AG09309 (cell line): Measurements from ENCODE around the gene CLCC1.
"Not testable (repeated sequence)": the region's sequence is repeated elsewhere in the genome, so short reads cannot be mapped to it uniquely, and the experiment has no call there.

Source experiments
- DNase-seq: peaks from one replicate; pipeline ENCODE4 v3.0.0-alpha.2; 2010; ENCODE audit warnings: low read depth
- H3K4me3 ChIP-seq: 2 replicates; pipeline ENCODE4 v1.5.1; 2011; ENCODE audit warnings: mild to moderate bottlenecking, low read depth, low read length, moderate library complexity; ENCODE audit not compliant: control insufficient read depth
- TF ChIP-seq, protein P1 (sequence below): IDR thresholded peaks from 2 replicates; pipeline ENCODE4 v1.5.1; 2011; ENCODE audit warnings: mild to moderate bottlenecking, low read depth, low read length, inconsistent platforms; ENCODE audit not compliant: insufficient read depth, control insufficient read depth; ENCODE audit errors: missing control alignments

Gene CLCC1, protein sequence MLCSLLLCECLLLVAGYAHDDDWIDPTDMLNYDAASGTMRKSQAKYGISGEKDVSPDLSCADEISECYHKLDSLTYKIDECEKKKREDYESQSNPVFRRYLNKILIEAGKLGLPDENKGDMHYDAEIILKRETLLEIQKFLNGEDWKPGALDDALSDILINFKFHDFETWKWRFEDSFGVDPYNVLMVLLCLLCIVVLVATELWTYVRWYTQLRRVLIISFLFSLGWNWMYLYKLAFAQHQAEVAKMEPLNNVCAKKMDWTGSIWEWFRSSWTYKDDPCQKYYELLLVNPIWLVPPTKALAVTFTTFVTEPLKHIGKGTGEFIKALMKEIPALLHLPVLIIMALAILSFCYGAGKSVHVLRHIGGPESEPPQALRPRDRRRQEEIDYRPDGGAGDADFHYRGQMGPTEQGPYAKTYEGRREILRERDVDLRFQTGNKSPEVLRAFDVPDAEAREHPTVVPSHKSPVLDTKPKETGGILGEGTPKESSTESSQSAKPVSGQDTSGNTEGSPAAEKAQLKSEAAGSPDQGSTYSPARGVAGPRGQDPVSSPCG

DNA sequence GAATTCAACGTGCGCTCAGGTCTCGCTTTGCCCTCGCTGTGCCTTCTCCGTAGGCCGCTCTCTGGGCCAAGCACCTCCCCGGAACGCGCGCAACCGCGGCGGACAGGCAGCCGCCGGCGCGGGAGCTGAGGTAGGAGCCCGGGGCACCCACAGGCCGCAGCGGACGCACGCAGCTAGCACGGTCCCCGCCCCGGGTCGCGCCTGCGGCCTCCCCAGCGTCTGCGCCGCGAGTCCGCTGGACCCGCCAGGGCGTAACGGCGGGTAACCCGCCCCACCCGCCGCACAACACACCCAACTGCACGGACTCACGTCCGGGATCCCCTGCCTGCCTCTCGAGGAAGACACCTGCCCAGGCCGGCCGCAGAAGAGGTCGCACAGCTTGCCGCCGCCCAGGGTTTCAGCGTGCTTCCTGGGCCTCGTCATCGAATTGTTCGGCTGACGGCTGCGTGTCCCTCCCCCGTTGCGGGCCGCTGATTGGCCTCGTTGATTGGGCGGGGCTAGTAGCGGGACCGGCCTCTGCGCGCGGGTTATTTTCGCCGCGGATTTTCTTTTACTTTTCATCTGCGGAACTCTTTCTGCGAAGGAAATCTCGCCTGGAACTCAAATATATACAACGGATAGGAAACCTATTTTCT, at the start of gene CLCC1:
Gene CLCC1, minus strand, starts transcription at position 433 of the 635 bp plus-strand sequence. CDS start 13,047 bp downstream, outside the sequence.
- TF ChIP-seq, protein P1, sequence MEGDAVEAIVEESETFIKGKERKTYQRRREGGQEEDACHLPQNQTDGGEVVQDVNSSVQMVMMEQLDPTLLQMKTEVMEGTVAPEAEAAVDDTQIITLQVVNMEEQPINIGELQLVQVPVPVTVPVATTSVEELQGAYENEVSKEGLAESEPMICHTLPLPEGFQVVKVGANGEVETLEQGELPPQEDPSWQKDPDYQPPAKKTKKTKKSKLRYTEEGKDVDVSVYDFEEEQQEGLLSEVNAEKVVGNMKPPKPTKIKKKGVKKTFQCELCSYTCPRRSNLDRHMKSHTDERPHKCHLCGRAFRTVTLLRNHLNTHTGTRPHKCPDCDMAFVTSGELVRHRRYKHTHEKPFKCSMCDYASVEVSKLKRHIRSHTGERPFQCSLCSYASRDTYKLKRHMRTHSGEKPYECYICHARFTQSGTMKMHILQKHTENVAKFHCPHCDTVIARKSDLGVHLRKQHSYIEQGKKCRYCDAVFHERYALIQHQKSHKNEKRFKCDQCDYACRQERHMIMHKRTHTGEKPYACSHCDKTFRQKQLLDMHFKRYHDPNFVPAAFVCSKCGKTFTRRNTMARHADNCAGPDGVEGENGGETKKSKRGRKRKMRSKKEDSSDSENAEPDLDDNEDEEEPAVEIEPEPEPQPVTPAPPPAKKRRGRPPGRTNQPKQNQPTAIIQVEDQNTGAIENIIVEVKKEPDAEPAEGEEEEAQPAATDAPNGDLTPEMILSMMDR: no peak
- peak; percentile 49 for DNase-seq
- peak within 1 kb of the TSS; percentile 68 for H3K4me3 ChIP-seq

DNA sequence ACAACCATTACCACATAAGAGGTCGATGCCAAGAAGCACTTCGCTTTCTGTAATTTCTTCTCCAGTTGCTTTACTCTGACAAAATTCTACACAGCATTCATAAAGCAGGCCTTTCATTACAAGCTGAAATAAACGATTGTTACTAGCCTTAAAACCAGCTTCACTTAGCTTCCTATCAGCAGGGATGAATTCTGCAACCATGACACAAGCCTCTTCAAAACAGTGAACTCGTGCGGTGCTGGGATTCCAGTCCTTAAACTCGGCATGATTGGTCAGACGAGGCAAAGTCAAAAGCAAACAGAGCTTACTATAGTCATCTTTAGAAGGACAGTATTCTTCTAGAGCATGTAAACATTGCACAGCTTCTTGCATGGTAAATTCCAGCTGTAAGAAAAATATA, 48.1 kb upstream of the CLCC1 start:
- H3K4me3 ChIP-seq: no peak overlapping the region
- TF ChIP-seq, protein P1: no peak
- no peak for DNase-seq

DNA sequence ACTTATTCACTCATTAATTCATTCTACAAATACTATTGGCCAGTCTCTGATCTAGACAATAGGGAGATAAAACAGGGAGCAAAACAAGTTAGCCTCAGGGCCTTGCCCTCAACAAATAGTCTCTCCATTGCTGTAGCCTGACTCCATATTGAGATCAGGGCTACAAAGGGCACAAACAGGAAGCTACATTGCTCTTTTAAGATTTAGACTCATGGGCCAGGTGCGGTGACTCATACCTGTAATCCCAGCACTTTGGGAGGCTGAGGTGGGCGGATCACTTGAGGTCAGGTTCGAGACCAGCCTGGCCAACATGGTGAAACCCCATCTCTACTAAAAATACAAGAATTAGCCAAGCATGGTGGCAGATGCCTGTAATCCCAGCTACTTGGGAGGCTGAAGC, 33.3 kb upstream of the CLCC1 start:
- DNase-seq, H3K4me3 ChIP-seq: not testable (repeated sequence)

DNA sequence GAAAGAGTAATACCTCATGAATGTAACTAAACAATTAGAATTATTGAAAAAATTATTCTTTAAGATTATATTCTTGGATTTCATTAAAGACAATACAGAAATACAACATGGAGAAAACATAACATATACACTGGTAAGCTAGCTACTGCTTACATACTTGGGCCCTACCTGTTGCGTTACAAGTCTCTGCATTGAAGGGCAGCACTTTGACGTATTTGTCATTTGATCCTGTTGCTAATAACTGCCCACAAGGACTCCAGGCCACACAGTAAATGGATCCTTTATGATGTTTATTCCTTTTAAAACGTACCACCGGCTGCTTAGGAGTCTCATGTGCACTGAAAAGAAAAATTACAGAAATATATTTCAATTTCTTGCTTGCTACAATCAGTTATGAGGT, 19.8 kb upstream of the CLCC1 start:
- TF ChIP-seq, protein P1: no peak
- H3K4me3 ChIP-seq: no peak overlapping the region
- no peak for DNase-seq

DNA sequence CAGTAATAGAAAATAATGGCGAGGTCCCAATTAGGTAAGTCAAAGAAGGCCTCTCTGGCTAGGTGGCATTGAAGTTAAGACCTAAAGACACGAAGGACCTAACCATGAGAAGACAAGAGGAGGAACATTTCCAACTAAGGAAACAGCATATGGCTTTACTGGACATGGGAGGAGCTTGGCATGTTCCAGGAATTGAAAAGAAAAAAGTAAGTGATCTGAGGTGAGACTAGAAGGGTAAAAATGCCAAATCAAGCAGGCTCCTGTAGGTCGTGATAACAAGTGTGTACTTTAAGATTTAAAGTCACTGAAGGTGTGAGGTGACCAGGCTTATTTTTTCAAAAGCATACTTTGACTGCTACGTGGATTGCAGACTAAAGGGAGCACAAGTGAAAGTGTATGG, 13.4 kb upstream of the CLCC1 start:
- no peak overlapping the region for H3K4me3 ChIP-seq
- no peak for DNase-seq
- TF ChIP-seq, protein P1: no peak

DNA sequence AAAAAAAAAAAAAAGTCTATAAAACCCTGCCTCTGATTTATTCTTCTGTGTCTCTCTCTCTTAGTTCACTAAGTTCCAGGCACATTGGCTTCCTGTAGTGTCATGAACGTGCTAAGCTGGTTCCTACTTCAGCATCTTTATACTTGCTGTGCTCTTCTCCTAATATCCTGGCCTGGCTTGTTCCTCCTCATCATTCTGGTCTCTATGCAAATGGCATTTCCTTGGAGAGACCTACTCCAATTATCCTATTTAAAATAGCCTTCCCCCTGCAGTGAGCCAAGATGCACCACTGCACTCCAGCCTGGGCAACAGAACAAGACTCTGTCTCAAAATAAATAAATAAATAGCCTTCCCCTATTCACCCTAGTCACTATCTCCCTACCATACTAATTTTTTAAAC, 9.7 kb upstream of the CLCC1 start:
- no peak overlapping the region for H3K4me3 ChIP-seq
- TF ChIP-seq, protein P1: no peak
- DNase-seq: no peak

DNA sequence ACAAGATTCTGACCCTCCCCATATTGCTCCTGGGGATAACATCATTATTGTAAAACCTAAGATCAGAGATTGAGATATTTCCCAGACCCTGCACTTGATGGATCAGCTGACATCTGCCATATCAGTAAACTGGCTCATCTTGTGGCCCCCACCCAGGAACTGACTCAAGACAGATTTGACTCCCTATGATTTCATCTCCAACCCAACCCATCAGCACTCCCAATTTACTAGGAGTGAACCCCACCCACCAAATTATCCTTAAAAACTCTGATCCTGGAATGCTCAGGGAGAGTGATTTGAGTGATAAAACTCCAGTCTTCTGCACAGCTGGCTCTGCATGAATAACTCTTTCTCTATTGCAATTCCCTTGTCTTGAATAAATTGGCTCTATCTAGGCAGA, 6.1 kb upstream of the CLCC1 start:
- TF ChIP-seq, protein P1: no peak

More for the DNA sequence above, 6.1 kb upstream of the CLCC1 start:
- no peak overlapping the region for H3K4me3 ChIP-seq
- DNase-seq: no peak
